Heart left ventricle (tissue), 13 donors: Measurements from ENCODE around the gene CCDC154.
"Not testable (repeated sequence)": the region's sequence is repeated elsewhere in the genome, so short reads cannot be mapped to it uniquely, and the experiment has no call there.

ENCODE experiments used
- CTCF ChIP-seq, 12 donors: fragments of 200-600 bp; sonication (generic) in 4 of 12; IDR thresholded peaks; one replicate each; pipeline versions ENCODE4 v1.5.0 to v1.8.0; 2018 to 2022; ENCODE audit warnings: antibody characterized with exemption in 12 of 12, mild to moderate bottlenecking in 5 of 12
- POLR2A ChIP-seq, 2 donors: fragments of 450-650 bp; IDR thresholded peaks; one replicate each; pipeline ENCODE4 v1.6.1; 2017; ENCODE audit warnings: antibody characterized with exemption in 2 of 2, mild to moderate bottlenecking in 2 of 2, moderate library complexity in 2 of 2
- donor health status: ischemic (EF 13 %, LVEDD 7.1; RV severe dilation, severe dysfunction).
- donor health status: DM: no; HTN: yes; CAD: no.
- donor health status: DM: no; HTN: no; CAD: no.
- donor health status: ischemic (EF 25% LVEDD 6.9; RV normal size, moderate dysfunction).
- donor health status: ischemic (EF 25% LVEDD 5.7; RV mildly dilated, moderate dysfunction).
- donor health status: ischemic (EF 35%, LVEDD 5.7; RV mildly dilated, moderate dysfunction).
- donor health status: nonischemic (EF 11% LVEDD 7.7; RV severe dilation, severe dysfunction).
- donor health status: DM: yes; HTN: yes; CAD: no.
- donor health status: PGD.
- donor health status: ischemic (EF 29% LVEDD 5.4; RV normal size, mild dysfunction).
- donor health status: nonischemic (EF 23%, LVEDD 6.1; RV moderate dilation, normal function).

GRCh38 chr16:1439699-1440074 is 4.7 kb downstream of the CCDC154 start:
- not testable (repeated sequence) for TF ChIP-seq CTCF, POLR2A (IDR thresholded peaks at IDR 0.05)
